Sigmoid colon (tissue), 4 donors: ENCODE data around the gene SECTM1.

Experiments used
- POLR2A ChIP-seq, 2 donors: fragments of 450-650 bp; IDR thresholded peaks; one replicate each; pipeline ENCODE4 v1.6.1; 2016; ENCODE audit warnings: antibody characterized with exemption in 2 of 2, mild to moderate bottlenecking in 2 of 2, moderate library complexity in 2 of 2
- POLR2AphosphoS5 ChIP-seq, 4 donors: sonication (generic); formaldehyde crosslinking; IDR thresholded peaks; one replicate each; pipeline ENCODE4 v1.6.1; 2017; ENCODE audit warnings: antibody characterized with exemption in 4 of 4
- TF ChIP-seq, protein P1 (sequence below), 4 experiments: fragments of 450-650 bp in 3 of 4; fragments of 200-600 bp in 1 of 4; IDR thresholded peaks; one replicate each; pipeline ENCODE4 v1.5.1; 2016 to 2019; ENCODE audit warnings: antibody characterized with exemption in 4 of 4, mild to moderate bottlenecking in 3 of 4, moderate library complexity in 2 of 4

DNA sequence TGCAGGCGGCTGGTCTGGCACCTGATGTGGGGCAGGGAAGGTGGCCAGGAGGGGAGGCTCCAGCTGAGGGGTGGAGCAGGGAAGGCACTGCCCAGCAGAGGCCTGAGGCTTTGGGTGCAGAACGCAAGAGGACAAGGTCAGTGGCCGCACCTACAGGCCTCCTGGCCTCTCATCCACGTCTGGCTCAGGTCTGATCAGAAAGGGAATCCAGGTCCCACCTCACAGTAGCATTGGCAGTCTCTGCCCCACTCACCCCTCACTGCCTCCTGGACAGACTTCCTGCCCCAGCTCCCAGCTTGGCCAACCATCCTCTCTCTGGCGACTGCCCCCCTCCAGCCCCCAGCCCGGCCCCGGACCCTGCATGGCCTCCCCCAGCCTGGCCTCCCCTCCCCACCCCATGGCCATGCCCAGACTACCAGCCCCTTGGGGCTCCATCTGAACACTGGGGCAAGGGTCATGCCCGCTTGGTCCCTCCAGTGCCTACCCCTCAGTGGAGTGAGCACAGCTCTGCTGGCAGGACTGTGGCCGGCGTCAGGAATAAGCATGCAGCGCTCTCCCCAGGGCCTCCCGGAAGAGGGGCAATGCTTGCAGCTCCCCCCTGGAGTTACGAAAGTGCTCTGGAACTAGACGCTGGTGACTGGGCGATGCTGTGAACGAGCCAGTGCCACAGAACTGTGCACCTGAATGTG, 42.6 kb upstream of the SECTM1 start:
- TF ChIP-seq, protein P1, sequence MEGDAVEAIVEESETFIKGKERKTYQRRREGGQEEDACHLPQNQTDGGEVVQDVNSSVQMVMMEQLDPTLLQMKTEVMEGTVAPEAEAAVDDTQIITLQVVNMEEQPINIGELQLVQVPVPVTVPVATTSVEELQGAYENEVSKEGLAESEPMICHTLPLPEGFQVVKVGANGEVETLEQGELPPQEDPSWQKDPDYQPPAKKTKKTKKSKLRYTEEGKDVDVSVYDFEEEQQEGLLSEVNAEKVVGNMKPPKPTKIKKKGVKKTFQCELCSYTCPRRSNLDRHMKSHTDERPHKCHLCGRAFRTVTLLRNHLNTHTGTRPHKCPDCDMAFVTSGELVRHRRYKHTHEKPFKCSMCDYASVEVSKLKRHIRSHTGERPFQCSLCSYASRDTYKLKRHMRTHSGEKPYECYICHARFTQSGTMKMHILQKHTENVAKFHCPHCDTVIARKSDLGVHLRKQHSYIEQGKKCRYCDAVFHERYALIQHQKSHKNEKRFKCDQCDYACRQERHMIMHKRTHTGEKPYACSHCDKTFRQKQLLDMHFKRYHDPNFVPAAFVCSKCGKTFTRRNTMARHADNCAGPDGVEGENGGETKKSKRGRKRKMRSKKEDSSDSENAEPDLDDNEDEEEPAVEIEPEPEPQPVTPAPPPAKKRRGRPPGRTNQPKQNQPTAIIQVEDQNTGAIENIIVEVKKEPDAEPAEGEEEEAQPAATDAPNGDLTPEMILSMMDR (IDR thresholded peaks at IDR 0.05): no peak
- TF ChIP-seq POLR2AphosphoS5 (IDR thresholded peaks at IDR 0.05) (no peak), POLR2A (IDR thresholded peaks at IDR 0.05) (no peak)
